GM10266 (cell line): ENCODE results near the gene PNRC2.

ENCODE experiments used
- DNase-seq: peaks from one replicate; pipeline ENCODE4 v3.0.0; 2012; ENCODE audit errors: extremely low spot score
- TF ChIP-seq, protein P1 (sequence below): IDR thresholded peaks from 2 replicates; pipeline ENCODE4 v1.5.1; 2012; ENCODE audit warnings: mild to moderate bottlenecking, low read depth; ENCODE audit not compliant: control insufficient read depth, insufficient read depth; ENCODE audit errors: missing control alignments

Gene PNRC2

DNA sequence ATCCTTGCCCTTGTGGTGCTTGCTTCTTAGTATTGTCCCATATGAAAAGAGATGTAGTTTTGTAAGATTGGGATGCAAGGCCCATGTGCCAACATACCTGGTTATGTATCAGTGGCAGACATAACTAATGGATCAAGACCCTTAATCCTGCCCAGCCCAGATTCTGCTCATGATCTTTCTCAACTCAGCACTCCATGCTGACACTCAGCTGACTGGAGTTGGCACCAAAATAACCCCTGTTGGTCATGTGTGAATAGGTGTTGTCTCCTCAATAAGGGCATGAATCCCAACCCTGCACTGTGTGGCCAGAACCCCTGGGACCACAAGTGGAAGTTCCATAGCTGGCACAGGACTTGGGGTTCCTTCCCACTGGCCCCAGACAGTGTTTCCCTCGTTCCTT, 32.5 kb upstream of the PNRC2 start:
- TF ChIP-seq, protein P1, sequence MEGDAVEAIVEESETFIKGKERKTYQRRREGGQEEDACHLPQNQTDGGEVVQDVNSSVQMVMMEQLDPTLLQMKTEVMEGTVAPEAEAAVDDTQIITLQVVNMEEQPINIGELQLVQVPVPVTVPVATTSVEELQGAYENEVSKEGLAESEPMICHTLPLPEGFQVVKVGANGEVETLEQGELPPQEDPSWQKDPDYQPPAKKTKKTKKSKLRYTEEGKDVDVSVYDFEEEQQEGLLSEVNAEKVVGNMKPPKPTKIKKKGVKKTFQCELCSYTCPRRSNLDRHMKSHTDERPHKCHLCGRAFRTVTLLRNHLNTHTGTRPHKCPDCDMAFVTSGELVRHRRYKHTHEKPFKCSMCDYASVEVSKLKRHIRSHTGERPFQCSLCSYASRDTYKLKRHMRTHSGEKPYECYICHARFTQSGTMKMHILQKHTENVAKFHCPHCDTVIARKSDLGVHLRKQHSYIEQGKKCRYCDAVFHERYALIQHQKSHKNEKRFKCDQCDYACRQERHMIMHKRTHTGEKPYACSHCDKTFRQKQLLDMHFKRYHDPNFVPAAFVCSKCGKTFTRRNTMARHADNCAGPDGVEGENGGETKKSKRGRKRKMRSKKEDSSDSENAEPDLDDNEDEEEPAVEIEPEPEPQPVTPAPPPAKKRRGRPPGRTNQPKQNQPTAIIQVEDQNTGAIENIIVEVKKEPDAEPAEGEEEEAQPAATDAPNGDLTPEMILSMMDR, result no peak
- DNase-seq, result peak; percentile 2

DNA sequence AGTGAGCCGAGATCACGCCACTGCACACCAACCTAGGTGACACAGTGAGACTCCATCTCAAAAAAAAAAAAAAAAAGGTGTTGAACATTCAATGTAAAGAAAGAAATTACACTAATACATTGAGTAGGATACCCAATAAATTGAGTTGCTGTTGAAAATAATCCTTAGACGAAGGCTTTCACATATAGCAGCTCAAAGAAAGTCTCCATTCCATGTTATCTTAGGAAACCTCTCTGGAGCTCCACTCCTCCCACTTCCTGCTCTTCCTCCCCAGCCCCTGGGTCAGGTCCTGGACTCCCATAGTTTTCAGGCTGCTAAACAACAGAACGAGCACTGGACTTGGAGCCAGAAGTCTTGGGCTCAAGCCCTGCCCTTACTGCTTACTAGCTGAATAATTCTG, 30.8 kb upstream of the PNRC2 start:
- DNase-seq, result no peak
- TF ChIP-seq, protein P1, result no peak

- no peak for DNase-seq
- TF ChIP-seq, protein P1, result no peak
Measured at GRCh38 chr1:23930270-23930669, 29.4 kb upstream of the PNRC2 start.

GRCh38 chr1:23930861-23931490, 28.7 kb upstream of the PNRC2 start:
- peak; percentile 48 for DNase-seq
- TF ChIP-seq, protein P1, result no peak

GRCh38 chr1:23931491-23931880, 28.1 kb upstream of the PNRC2 start:
- TF ChIP-seq, protein P1, result no peak
- DNase-seq, result no peak

GRCh38 chr1:23936481-23937176, 23.0 kb upstream of the PNRC2 start:
- TF ChIP-seq, protein P1, result no peak
- no peak for DNase-seq

GRCh38 chr1:23947366-23947765, 12.3 kb upstream of the PNRC2 start:
- DNase-seq, result no peak
- TF ChIP-seq, protein P1, result no peak
